ENCODE results near the gene CENPV.

The CENPV gene

GRCh38 chr17:16342979-16343378 is 10.3 kb downstream of the CENPV start:
- Histone ChIP-seq H3K27me3 (ENCODE audit: insufficient read depth, low read length, poor library complexity, severe bottlenecking) (no peaks in the 10 kb centered on the region), H4K20me1 (ENCODE audit: insufficient read depth, low read length, poor library complexity, severe bottlenecking) (peaks cover 7% of the 10 kb centered on the region), H3K4me1 (ENCODE audit: insufficient read depth, low read length, poor library complexity, severe bottlenecking) (no peaks in the 10 kb centered on the region), H3K36me3 (ENCODE audit: insufficient read depth, low read length) (peaks cover 32% of the 10 kb centered on the region; the same call in 1 of the 2 replicates), H3K9me3 (ENCODE audit: insufficient read depth, low read depth, low read length) (no peaks in the 10 kb centered on the region), H3F3A (ENCODE audit: low read depth) (no peaks in the 10 kb centered on the region; the same call in 1 of the 2 replicates), H3K4me2 (ENCODE audit: low read depth, low read length, poor library complexity, severe bottlenecking) (no peak overlapping the region), H3K9me2 (replicated peaks; ENCODE audit: low read depth, low read length) (no peaks in the 10 kb centered on the region), H3K9ac (ENCODE audit: low read depth, low read length, poor library complexity, severe bottlenecking) (no peak overlapping the region), H3K79me2 (ENCODE audit: insufficient read depth, low read length) (no peaks in the 10 kb centered on the region; the same call in 1 of the 2 replicates), H2AFZ (ENCODE audit: low read length) (no peak overlapping the region), H3K4me3 (ENCODE audit: low read length, poor library complexity, severe bottlenecking) (no peak overlapping the region)
- TF ChIP-seq EZH2phosphoT487 (IDR thresholded peaks at IDR 0.05; ENCODE audit: borderline replicate concordance) (no peak), CTCF (conservative IDR thresholded peaks at IDR 0.05; ENCODE audit: low read length) (no peak)

- Histone ChIP-seq H3K79me2 (ENCODE audit: insufficient read depth, low read length) (no peaks in the 10 kb centered on the region), H3F3A (ENCODE audit: low read depth) (no peaks in the 10 kb centered on the region; the same call in 1 of the 2 replicates), H3K4me2 (ENCODE audit: low read depth, low read length, poor library complexity, severe bottlenecking) (no peak overlapping the region), H3K4me1 (ENCODE audit: insufficient read depth, low read length, poor library complexity, severe bottlenecking) (no peaks in the 10 kb centered on the region), H4K20me1 (ENCODE audit: insufficient read depth, low read length, poor library complexity, severe bottlenecking) (no peaks in the 10 kb centered on the region), H3K9me2 (replicated peaks; ENCODE audit: low read depth, low read length) (no peaks in the 10 kb centered on the region), H3K27me3 (ENCODE audit: insufficient read depth, low read length, poor library complexity, severe bottlenecking) (no peaks in the 10 kb centered on the region), H3K9ac (ENCODE audit: low read depth, low read length, poor library complexity, severe bottlenecking) (no peak overlapping the region), H2AFZ (ENCODE audit: low read length) (no peak overlapping the region), H3K9me3 (ENCODE audit: insufficient read depth, low read depth, low read length) (no peaks in the 10 kb centered on the region), H3K36me3 (ENCODE audit: insufficient read depth, low read length) (peaks cover 20% of the 10 kb centered on the region; the same call in 1 of the 2 replicates), H3K4me3 (ENCODE audit: low read length, poor library complexity, severe bottlenecking) (no peak overlapping the region)
- TF ChIP-seq CTCF (conservative IDR thresholded peaks at IDR 0.05; ENCODE audit: low read length) (no peak), EZH2phosphoT487 (IDR thresholded peaks at IDR 0.05; ENCODE audit: borderline replicate concordance) (no peak)
These were observed 13.3 kb downstream of the CENPV start for GRCh38 chr17:16339959-16340358.

- Histone ChIP-seq H3K36me3 (ENCODE audit: insufficient read depth, low read length) (peaks cover 18% of the 10 kb centered on the region; the same call in 1 of the 2 replicates), H3K27me3 (ENCODE audit: insufficient read depth, low read length, poor library complexity, severe bottlenecking) (no peaks in the 10 kb centered on the region), H3K9me2 (replicated peaks; ENCODE audit: low read depth, low read length) (no peaks in the 10 kb centered on the region), H3F3A (ENCODE audit: low read depth) (no peaks in the 10 kb centered on the region; the same call in 1 of the 2 replicates), H4K20me1 (ENCODE audit: insufficient read depth, low read length, poor library complexity, severe bottlenecking) (no peaks in the 10 kb centered on the region), H3K4me3 (ENCODE audit: low read length, poor library complexity, severe bottlenecking) (no peak overlapping the region), H3K79me2 (ENCODE audit: insufficient read depth, low read length) (no peaks in the 10 kb centered on the region), H3K4me2 (ENCODE audit: low read depth, low read length, poor library complexity, severe bottlenecking) (no peak overlapping the region), H2AFZ (ENCODE audit: low read length) (no peak overlapping the region), H3K4me1 (ENCODE audit: insufficient read depth, low read length, poor library complexity, severe bottlenecking) (no peaks in the 10 kb centered on the region), H3K9me3 (ENCODE audit: insufficient read depth, low read depth, low read length) (no peaks in the 10 kb centered on the region), H3K9ac (ENCODE audit: low read depth, low read length, poor library complexity, severe bottlenecking) (no peak overlapping the region)
- TF ChIP-seq EZH2phosphoT487 (IDR thresholded peaks at IDR 0.05; ENCODE audit: borderline replicate concordance) (no peak), CTCF (conservative IDR thresholded peaks at IDR 0.05; ENCODE audit: low read length) (no peak)
These were observed 13.9 kb downstream of the CENPV start for GRCh38 chr17:16339402-16339801.
